GM23338 (cell line): Measurements from ENCODE around the gene MSL1. TPM values are rescaled to one million over a fixed set of nuclear protein-coding genes. Genes with fewer than 3 reads are reported as not detected.

Source experiments
- ATAC-seq: fragments of 200-7000 bp; cut with Tn5 transposase; 3 replicates; pipeline ENCODE4 v1.9.1; 2020
- DNase-seq: peaks from one replicate; pipeline ENCODE4 v3.0.0-alpha.2; 2015; ENCODE audit warnings: low spot score
- H2AFZ ChIP-seq: fragments of 200-600 bp; sonication (generic); 2 replicates; pipeline ENCODE4 v1.8.0; 2016; ENCODE audit warnings: antibody characterized with exemption, mild to moderate bottlenecking, moderate library complexity
- H3F3A ChIP-seq: fragments of 200-600 bp; sonication (generic); replicated peaks from 2 replicates; pipeline ENCODE4 v1.8.0; 2017; ENCODE audit warnings: antibody characterized with exemption, mixed run types, low read depth
- H3K27ac ChIP-seq: fragments of 200-600 bp; sonication (generic); 2 replicates; pipeline ENCODE4 v1.6.1; 2016; ENCODE audit warnings: low read depth
- H3K27me3 ChIP-seq: fragments of 200-600 bp; sonication (generic); 2 replicates; pipeline ENCODE4 v1.8.0; 2016; ENCODE audit warnings: mild to moderate bottlenecking, mixed run types, moderate library complexity; ENCODE audit not compliant: insufficient read depth
- H3K36me3 ChIP-seq: fragments of 200-600 bp; sonication (generic); 2 replicates; pipeline ENCODE4 v1.8.0; 2016; ENCODE audit warnings: mild to moderate bottlenecking; ENCODE audit not compliant: insufficient read depth
- H3K4me1 ChIP-seq: fragments of 200-600 bp; sonication (generic); 2 replicates; pipeline ENCODE4 v1.8.0; 2016; ENCODE audit warnings: mild to moderate bottlenecking, moderate library complexity; ENCODE audit not compliant: insufficient read depth
- H3K4me2 ChIP-seq: fragments of 200-600 bp; sonication (generic); 2 replicates; pipeline ENCODE4 v1.7.1; 2017; ENCODE audit warnings: mixed run types
- H3K4me3 ChIP-seq: fragments of 200-600 bp; sonication (generic); 2 replicates; pipeline ENCODE4 v1.6.1; 2016; ENCODE audit warnings: mixed run types
- H3K79me2 ChIP-seq: fragments of 200-600 bp; sonication (generic); replicated peaks from 2 replicates; pipeline ENCODE4 v1.8.0; 2017; ENCODE audit warnings: mild to moderate bottlenecking; ENCODE audit not compliant: insufficient read depth
- H3K9me2 ChIP-seq: fragments of 200-600 bp; sonication (generic); 2 replicates; pipeline ENCODE4 v1.8.0; 2017; ENCODE audit not compliant: insufficient read depth
- H4K20me1 ChIP-seq: fragments of 200-600 bp; sonication (generic); replicated peaks from 2 replicates; pipeline ENCODE4 v1.8.0; 2017; ENCODE audit warnings: mild to moderate bottlenecking; ENCODE audit not compliant: insufficient read depth
- H3K27ac Mint-ChIP-seq: 2 replicates; pipeline ENCODE4 v1.8.0; 2020; ENCODE audit warnings: inconsistent platforms, mild to moderate bottlenecking, moderate library complexity, mixed read lengths
- H3K27me3 Mint-ChIP-seq: 3 replicates; pipeline ENCODE4 v1.8.0; 2022; ENCODE audit warnings: low read depth, mild to moderate bottlenecking, moderate library complexity, mixed read lengths, inconsistent platforms; ENCODE audit not compliant: insufficient read depth, poor library complexity
- H3K36me3 Mint-ChIP-seq: 3 replicates; pipeline ENCODE4 v1.8.0; 2021; ENCODE audit warnings: low read depth, mild to moderate bottlenecking, inconsistent platforms, moderate library complexity, mixed read lengths
- H3K4me1 Mint-ChIP-seq: 3 replicates; pipeline ENCODE4 v1.8.0; 2020; ENCODE audit warnings: mild to moderate bottlenecking, inconsistent platforms, mixed read lengths
- H3K4me3 Mint-ChIP-seq: 3 replicates; pipeline ENCODE4 v1.8.0; 2021; ENCODE audit warnings: moderate library complexity, mild to moderate bottlenecking, inconsistent platforms, mixed read lengths
- H3K9me3 Mint-ChIP-seq: 3 replicates; pipeline ENCODE4 v1.8.0; 2020; ENCODE audit warnings: moderate library complexity, mild to moderate bottlenecking, inconsistent platforms, mixed read lengths
- EZH2phosphoT487 ChIP-seq: fragments of 200-600 bp; sonication (generic); IDR thresholded peaks from one replicate; pipeline ENCODE4 v1.8.1; 2018; ENCODE audit warnings: antibody characterized with exemption; ENCODE audit not compliant: unreplicated experiment
- ZNF462 ChIP-seq: fragments of 250-450 bp; sonication (Bioruptor Pico); IDR thresholded peaks from 2 replicates; pipeline ENCODE4 v1.5.0; 2020; ENCODE audit warnings: mild to moderate bottlenecking, moderate library complexity
- polyA plus RNA-seq: library from polyadenylated mRNA; unstranded; fragments of >200 nt; fragmentation: Nextera tagmentation; extraction: Ambion mirVana; gene quantifications from 2 replicates; pipeline ENCODE4 v1.2.1, GENCODE V29; 2016
- total RNA-seq: library from RNA; depleted of rRNA; stranded (reverse); fragments of >200 nt; shearing (Covaris generic); gene quantifications from 2 replicates; pipeline ENCODE4 v1.2.3, GENCODE V29; 2014
- TF ChIP-seq, protein P1 (sequence below): IDR thresholded peaks from 2 replicates; pipeline ENCODE4 v1.6.1; 2016; ENCODE audit warnings: antibody characterized with exemption

MSL1 gene
- total and polyA plus RNA-seq, 2 experiments from 2014 or later = 16.2 to 56.5 TPM

GRCh38 chr17:40105861-40106759 lies 15.7 kb upstream of the MSL1 start:
- H3K4me2 ChIP-seq = peak overlapping the region; percentile 71
- TF ChIP-seq, protein P1, sequence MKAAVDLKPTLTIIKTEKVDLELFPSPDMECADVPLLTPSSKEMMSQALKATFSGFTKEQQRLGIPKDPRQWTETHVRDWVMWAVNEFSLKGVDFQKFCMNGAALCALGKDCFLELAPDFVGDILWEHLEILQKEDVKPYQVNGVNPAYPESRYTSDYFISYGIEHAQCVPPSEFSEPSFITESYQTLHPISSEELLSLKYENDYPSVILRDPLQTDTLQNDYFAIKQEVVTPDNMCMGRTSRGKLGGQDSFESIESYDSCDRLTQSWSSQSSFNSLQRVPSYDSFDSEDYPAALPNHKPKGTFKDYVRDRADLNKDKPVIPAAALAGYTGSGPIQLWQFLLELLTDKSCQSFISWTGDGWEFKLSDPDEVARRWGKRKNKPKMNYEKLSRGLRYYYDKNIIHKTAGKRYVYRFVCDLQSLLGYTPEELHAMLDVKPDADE = no peak
- TF ChIP-seq EZH2phosphoT487 (no peak), ZNF462 (no peak)
- peak overlapping the region; percentile 52 for H3K4me3 Mint-ChIP-seq
- no peak for ATAC-seq
- no peak for DNase-seq
- H3K9me2 ChIP-seq = peaks cover 7% of the 10 kb centered on the region; the same call in 1 of the 2 replicates
- peaks cover 72% of the 10 kb centered on the region for H3K4me1 ChIP-seq
- peaks cover 57% of the 10 kb centered on the region for H3K27me3 Mint-ChIP-seq
- H3K27me3 ChIP-seq = peaks cover 37% of the 10 kb centered on the region
- no peaks in the 10 kb centered on the region; the same call in 2 of the 3 replicates for H3K36me3 Mint-ChIP-seq
- peaks cover 82% of the 10 kb centered on the region for H3K4me1 Mint-ChIP-seq
- no peaks in the 10 kb centered on the region for H4K20me1 ChIP-seq
- no peak overlapping the region for H3K27ac ChIP-seq
- no peaks in the 10 kb centered on the region for H3K9me3 Mint-ChIP-seq
- H3K36me3 ChIP-seq = no peaks in the 10 kb centered on the region
- no peak overlapping the region for H3K27ac Mint-ChIP-seq
- H2AFZ ChIP-seq = peak overlapping the region; percentile 95
- peak overlapping the region; percentile 40 for H3K4me3 ChIP-seq
- H3F3A ChIP-seq = peaks cover 12% of the 10 kb centered on the region; the same call in 1 of the 2 replicates
- no peaks in the 10 kb centered on the region for H3K79me2 ChIP-seq
